Activated naive CD4-positive, alpha-beta T cell treated with Interleukin-2 at 50 U/mL for 16 hours (primary cell): Measurements from ENCODE around the gene DVL2.
A peak's percentile ranks its signal among the peaks of the same experiment; 100 is the strongest.
"Not testable (repeated sequence)": the region's sequence is repeated elsewhere in the genome, so short reads cannot be mapped to it uniquely, and the experiment has no call there.

Source experiments
- DNase-seq: peaks from one replicate; pipeline ENCODE4 v3.0.0-alpha.2; 2020

DVL2 gene

GRCh38 chr17:7191571-7192270, 42.6 kb downstream of the DVL2 start:
- no peak for DNase-seq

- DNase-seq = no peak
Measured at GRCh38 chr17:7191069-7191468, 43.2 kb downstream of the DVL2 start.

- no peak for DNase-seq
Measured at GRCh38 chr17:7190276-7190917, 43.9 kb downstream of the DVL2 start.

- DNase-seq = no peak
Measured at GRCh38 chr17:7186241-7186640, 48.1 kb downstream of the DVL2 start.

GRCh38 chr17:7184647-7185046, 49.7 kb downstream of the DVL2 start:
- no peak for DNase-seq

- no peak for DNase-seq
Measured at GRCh38 chr17:7184091-7184488, 50.2 kb downstream of the DVL2 start.

- no peak for DNase-seq
Measured at GRCh38 chr17:7183433-7184090, 50.8 kb downstream of the DVL2 start.

GRCh38 chr17:7182101-7182500, 52.2 kb downstream of the DVL2 start:
- not testable (repeated sequence) for DNase-seq

GRCh38 chr17:7179317-7180254, 54.7 kb downstream of the DVL2 start, which contains the start of gene ASGR1:
Gene ASGR1, minus strand, starts transcription at chr17:7179370. Its CDS starts 807 bp downstream, at chr17:7178563.
- DNase-seq = no peak

- DNase-seq = no peak
Measured at GRCh38 chr17:7178973-7179316, 55.4 kb downstream of the DVL2 start.

- no peak for DNase-seq
Measured at GRCh38 chr17:7177954-7178477, 56.3 kb downstream of the DVL2 start.

GRCh38 chr17:7177191-7177953, 56.9 kb downstream of the DVL2 start:
- peak; percentile 67 for DNase-seq

- DNase-seq = no peak
Measured at GRCh38 chr17:7176841-7177190, 57.5 kb downstream of the DVL2 start.

- DNase-seq = no peak
Measured at GRCh38 chr17:7176107-7176840, 58.0 kb downstream of the DVL2 start.
